Epithelial cell of esophagus (primary cell): Measurements from ENCODE around the gene SEPHS1.
"Not testable (repeated sequence)": the region's sequence is repeated elsewhere in the genome, so short reads cannot be mapped to it uniquely, and the experiment has no call there.

Experiments used
- DNase-seq: peaks from one replicate; pipeline ENCODE4 v3.0.0; 2010; ENCODE audit warnings: low read depth
- H3K4me3 ChIP-seq: 2 replicates; pipeline ENCODE4 v1.5.1; 2011; ENCODE audit warnings: mild to moderate bottlenecking, low read length, control low read depth
- CTCF ChIP-seq: IDR thresholded peaks from 2 replicates; pipeline ENCODE4 v1.5.1; 2011; ENCODE audit warnings: low read depth, mild to moderate bottlenecking, low read length, control low read depth, inconsistent platforms; ENCODE audit not compliant: insufficient read depth; ENCODE audit errors: missing control alignments

SEPHS1 gene

GRCh38 chr10:13294784-13295183, 53.3 kb downstream of the SEPHS1 start:
- no peak for DNase-seq
- TF ChIP-seq CTCF, result no peak
- H3K4me3 ChIP-seq, result no peak overlapping the region

DNA sequence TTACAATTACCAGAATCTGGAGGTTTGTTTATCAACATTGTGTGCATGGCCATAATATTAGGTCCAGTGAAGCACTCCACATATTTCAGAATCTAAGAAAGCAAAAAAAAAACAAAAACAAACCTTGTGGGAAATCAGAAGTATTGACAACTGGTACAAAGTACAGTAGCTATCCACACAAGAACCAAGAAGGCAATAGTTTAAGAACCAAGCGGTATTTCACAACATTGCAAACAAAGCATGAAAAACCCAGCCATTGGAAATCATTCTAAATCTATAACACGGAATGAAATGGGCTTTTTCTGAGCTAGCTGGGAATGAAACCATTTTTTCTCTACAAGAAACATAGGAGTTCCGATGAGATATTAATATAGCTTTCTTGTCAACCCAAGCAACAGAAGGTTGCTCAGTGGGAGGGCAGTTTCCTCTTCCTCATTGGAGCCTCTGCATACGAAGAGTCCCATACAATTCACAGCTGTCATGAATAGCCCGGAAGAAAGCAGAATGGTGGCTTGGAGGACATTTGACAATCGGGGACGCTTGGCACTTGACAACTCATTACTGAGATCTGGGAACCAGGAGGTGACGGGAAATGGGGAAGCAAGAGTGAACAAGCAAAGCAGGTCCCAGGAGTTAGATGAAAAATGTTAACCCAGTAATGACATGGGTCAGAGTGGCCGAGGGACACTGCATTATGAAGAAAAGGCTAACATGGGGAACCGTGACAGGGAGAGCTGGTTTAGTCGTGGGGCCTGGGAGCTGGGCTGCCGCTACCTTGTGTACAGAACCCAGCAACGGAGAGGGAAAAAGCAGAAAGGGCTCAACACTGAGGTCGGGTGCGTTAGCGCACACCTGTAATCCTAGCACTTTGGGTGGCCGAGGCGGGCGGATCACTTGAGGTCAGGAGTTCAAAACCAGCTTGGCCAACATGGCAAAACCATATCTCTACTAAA, 56.0 kb downstream of the SEPHS1 start:
- H3K4me3 ChIP-seq, result no peak overlapping the region
- no peak for TF ChIP-seq CTCF

DNA sequence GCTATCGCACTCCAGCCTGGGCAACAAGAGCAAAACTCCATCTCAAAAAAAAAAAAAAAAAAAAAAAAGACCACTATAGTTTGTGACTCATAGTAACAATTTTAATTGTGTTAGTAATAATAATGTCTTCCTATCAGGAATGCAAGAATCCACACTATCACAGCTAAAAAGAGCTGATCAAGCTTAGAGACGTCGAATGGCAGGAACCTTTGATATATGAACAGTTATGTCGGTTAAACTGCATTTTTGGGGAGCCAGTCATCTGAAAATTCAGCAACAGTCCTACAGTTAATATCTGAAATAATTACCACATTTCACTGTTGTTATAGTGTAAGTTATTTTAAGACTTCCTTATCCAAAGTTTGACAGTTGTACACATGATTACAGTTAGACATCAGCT, 57.0 kb downstream of the SEPHS1 start:
- no peak for TF ChIP-seq CTCF
- H3K4me3 ChIP-seq, result no peak overlapping the region
- DNase-seq, result no peak

More for the DNA sequence above, 56.0 kb downstream of the SEPHS1 start:
- no peak for DNase-seq

DNA sequence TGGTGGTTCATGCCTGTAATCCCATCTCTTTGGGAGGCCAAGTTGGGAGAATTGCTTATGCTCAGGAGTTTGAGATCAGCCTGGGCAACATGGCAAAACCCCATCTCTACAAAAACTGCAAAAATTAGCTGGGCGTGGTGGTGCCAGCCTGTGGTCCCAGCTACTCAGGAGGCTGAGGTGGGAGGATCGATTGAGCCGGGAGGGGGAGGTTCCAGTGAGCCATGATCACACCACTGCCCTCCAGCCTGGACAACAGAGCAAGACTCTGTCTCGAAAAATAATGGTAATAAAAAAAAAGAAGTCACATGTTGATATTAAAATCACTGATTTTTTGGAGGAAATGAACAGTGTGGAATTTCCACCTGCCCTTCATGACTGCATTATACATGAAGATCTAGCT, 64.0 kb downstream of the SEPHS1 start:
- no peak overlapping the region for H3K4me3 ChIP-seq
- no peak for TF ChIP-seq CTCF
- DNase-seq, result no peak

DNA sequence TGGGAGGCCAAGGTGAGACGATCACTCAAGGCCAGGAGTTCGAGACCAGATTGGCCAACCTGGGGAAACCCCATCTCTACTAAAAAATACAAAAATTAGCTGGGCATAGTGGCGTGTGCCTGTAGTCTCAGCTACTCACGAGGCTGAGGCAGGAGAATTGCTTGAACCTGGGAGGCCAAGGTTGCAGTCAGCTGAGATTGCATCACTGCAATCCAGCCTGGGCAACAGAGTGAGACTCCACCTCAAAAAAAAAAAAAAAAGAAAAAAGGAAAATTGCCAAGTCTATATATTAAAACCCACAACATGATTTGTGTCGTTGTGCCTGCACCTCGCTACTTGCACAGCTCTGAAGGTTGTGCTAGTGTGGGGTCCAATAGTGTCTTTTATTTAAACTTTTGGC, 65.7 kb downstream of the SEPHS1 start:
- DNase-seq, result not testable (repeated sequence)

GRCh38 chr10:13276749-13277365, 71.2 kb downstream of the SEPHS1 start:
- no peak for TF ChIP-seq CTCF
- H3K4me3 ChIP-seq, result no peak overlapping the region
- DNase-seq, result no peak

More for the DNA sequence above, 65.7 kb downstream of the SEPHS1 start:
- H3K4me3 ChIP-seq, result not testable (repeated sequence)

DNA sequence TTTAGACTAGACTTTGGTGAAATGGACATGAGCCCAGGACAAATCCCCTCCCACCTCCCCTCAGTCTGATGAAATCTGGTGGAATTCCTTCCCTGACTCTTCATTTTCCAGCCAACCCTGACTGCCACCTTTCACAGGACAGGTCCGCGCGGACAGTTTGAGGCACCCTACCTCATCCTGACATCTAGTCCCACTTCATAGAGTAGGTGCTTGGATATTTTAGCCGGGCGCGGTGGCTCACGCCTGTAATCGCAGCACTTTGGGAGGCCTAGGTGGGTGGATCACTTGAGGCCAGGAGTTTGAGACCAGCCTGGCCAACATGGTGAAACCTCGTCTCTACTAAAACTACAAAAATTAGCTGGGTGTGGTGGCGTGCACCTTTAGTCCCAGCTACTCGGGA, 71.9 kb downstream of the SEPHS1 start:
- not testable (repeated sequence) for H3K4me3 ChIP-seq

DNA sequence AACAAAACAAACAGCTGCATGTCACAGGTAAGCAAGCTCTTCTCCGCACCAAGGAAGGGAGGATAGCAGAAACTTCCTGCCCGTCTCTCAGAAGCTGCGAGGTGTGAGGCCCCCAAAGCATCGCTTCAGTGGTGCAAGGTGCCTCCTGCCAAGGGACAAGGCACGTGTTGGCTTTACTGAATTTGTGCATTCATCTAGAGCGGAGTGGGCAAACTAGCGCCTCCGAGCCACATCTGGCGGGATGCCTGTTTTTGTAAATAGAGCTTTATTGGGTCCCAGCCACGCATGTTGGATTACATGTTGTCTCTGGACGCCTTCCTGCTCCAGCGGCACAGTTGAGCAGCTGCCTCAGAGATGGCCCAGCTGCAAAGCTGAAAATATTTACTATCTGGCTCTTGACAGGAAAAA, 75.9 kb downstream of the SEPHS1 start:
- DNase-seq, result no peak
- no peak overlapping the region for H3K4me3 ChIP-seq
- no peak for TF ChIP-seq CTCF

More for the DNA sequence above, 71.9 kb downstream of the SEPHS1 start:
- not testable (repeated sequence) for DNase-seq
